Tibial artery (tissue), 4 donors: ENCODE results near the gene KCNF1.

ENCODE experiments used
- DNase-seq, 2 donors: peaks; one replicate each; pipeline ENCODE4 v3.0.0-alpha.2; 2019
- H3K27ac ChIP-seq, 2 donors: fragments of 200-600 bp; sonication (generic) in 1 of 2; 1 replicate in 1 of 2; 2 replicates in 1 of 2; pipeline ENCODE4 v1.5.1; 2018 to 2019; ENCODE audit warnings: mild to moderate bottlenecking in 1 of 2
- H3K27me3 ChIP-seq, 2 donors: fragments of 200-600 bp; sonication (generic) in 1 of 2; one replicate each; pipeline versions ENCODE4 v1.5.1 to v1.6.0; 2016 to 2019
- H3K36me3 ChIP-seq, 3 donors: fragments of 200-600 bp; sonication (generic) in 2 of 3; one replicate each; pipeline ENCODE4 v1.5.1; 2016 to 2019; ENCODE audit warnings: mild to moderate bottlenecking in 2 of 3
- H3K4me1 ChIP-seq, 4 donors: fragments of 200-600 bp; sonication (generic) in 2 of 4; 1 replicate in 3 of 4; 2 replicates in 1 of 4; pipeline ENCODE4 v1.5.1; 2016 to 2019
- H3K4me3 ChIP-seq, 2 donors: fragments of 200-600 bp; sonication (generic) in 1 of 2; 1 replicate in 1 of 2; 2 replicates in 1 of 2; pipeline ENCODE4 v1.5.1; 2018 to 2019; ENCODE audit warnings: mild to moderate bottlenecking in 2 of 2
- H3K9me3 ChIP-seq, 3 donors: fragments of 200-600 bp; sonication (generic) in 1 of 3; one replicate each; pipeline ENCODE4 v1.5.1; 2016 to 2019
- intact Hi-C: fragments of 100-400 bp; cut with DNase I; formaldehyde crosslinking; loops from one replicate; pipeline ENCODE4 v1.15.0; 2023; ENCODE audit warnings: low total_unique reads
- TF ChIP-seq, protein P1 (sequence below), 2 experiments: fragments of 200-600 bp in 1 of 2; fragments of 450-650 bp in 1 of 2; IDR thresholded peaks; one replicate each; pipeline ENCODE4 v1.5.1; 2017 to 2019; ENCODE audit warnings: antibody characterized with exemption in 2 of 2, mild to moderate bottlenecking in 1 of 2, moderate library complexity in 1 of 2

KCNF1 gene

DNA sequence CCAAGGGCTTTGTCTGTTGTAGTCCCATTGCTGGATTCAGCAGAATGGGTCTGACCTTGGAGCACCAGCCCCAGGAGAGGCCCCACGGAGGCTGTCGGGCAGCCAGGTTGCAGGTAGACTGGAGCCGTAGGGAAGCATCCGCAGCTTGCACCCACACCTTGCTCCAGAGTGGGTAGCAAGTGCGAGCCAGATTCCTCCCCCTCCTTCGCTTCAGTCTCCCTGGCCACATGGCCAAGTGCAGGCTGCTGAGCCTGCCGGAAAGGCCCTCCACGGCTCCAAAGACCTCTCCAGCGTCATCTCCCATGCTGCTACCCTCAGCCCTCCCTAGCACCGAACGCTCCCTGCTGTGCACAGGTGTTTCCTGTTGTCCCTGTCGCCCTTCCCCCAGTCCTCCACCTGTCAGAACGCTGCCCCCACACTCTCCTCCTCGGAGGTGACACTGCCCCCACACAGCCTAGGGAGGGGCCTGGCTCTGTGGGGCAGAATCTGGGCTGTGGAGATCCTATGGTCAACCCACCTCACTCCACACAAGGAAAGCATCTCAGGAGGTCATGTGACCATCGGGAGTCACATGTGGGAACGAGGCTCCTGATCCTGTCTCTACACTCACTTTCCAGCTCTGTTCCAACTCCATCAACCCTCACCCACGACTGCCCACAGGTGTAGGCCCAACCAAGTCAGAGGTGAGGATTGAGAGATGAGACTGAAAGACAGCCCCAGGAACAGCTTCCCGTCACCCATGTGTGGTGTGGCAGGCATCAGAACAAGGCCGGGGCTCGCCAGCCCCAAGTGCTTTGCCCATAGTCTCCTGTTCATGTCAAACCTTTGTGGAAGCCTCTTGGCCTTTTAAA, 8.3 kb downstream of the KCNF1 start:
- Histone ChIP-seq H3K4me1 (no peaks in the 10 kb centered on the region), H3K36me3 (no peaks in the 10 kb centered on the region), H3K4me3 (no peak overlapping the region), H3K27me3 (peaks cover 0 to 45% of the 10 kb centered on the region in 2 donors), H3K9me3 (no peaks in the 10 kb centered on the region), H3K27ac (no peak overlapping the region)
- peak in 1 of 2 donors; percentile 47 for DNase-seq
- TF ChIP-seq, protein P1, sequence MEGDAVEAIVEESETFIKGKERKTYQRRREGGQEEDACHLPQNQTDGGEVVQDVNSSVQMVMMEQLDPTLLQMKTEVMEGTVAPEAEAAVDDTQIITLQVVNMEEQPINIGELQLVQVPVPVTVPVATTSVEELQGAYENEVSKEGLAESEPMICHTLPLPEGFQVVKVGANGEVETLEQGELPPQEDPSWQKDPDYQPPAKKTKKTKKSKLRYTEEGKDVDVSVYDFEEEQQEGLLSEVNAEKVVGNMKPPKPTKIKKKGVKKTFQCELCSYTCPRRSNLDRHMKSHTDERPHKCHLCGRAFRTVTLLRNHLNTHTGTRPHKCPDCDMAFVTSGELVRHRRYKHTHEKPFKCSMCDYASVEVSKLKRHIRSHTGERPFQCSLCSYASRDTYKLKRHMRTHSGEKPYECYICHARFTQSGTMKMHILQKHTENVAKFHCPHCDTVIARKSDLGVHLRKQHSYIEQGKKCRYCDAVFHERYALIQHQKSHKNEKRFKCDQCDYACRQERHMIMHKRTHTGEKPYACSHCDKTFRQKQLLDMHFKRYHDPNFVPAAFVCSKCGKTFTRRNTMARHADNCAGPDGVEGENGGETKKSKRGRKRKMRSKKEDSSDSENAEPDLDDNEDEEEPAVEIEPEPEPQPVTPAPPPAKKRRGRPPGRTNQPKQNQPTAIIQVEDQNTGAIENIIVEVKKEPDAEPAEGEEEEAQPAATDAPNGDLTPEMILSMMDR (IDR thresholded peaks at IDR 0.05) = no peak
- intact Hi-C loops = no loop called here

DNA sequence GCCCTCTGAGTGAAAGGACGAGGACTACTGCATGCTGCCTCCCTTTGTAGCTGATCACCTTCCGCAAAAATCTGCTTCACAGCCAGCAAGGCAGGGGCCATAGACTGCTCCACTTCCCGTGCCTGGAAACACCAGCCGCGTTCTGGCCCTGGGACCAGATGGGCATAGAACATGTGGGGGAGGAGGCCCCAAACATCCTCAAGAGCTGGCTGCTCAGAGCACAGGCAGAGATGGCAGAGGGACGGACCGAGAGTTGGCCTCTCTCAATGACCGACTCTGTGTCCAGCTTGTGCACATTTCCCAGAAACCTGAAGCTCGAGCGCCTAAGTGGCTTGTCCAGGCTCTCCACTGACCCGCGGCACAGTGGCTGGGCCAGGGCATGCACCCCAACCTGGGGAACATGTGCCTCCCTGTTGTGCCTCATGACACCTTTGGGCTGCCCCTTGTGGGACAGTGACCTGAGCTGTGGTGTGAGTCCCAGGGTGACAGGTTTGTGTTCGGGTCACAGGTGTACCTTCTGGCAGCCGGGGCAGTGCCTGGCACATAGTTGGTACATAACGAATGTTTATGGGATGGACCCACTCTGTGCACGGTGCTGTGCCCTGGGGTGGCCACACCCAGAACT, 9.1 kb downstream of the KCNF1 start:
- Histone ChIP-seq H3K27ac (no peak overlapping the region), H3K4me3 (no peak overlapping the region), H3K36me3 (no peaks in the 10 kb centered on the region), H3K4me1 (no peaks in the 10 kb centered on the region), H3K9me3 (no peaks in the 10 kb centered on the region), H3K27me3 (peaks cover 0 to 47% of the 10 kb centered on the region in 2 donors)
- intact Hi-C loops = no loop called here
- TF ChIP-seq, protein P1 (IDR thresholded peaks at IDR 0.05) = no peak
- DNase-seq = peak in 1 of 2 donors; percentile 57

DNA sequence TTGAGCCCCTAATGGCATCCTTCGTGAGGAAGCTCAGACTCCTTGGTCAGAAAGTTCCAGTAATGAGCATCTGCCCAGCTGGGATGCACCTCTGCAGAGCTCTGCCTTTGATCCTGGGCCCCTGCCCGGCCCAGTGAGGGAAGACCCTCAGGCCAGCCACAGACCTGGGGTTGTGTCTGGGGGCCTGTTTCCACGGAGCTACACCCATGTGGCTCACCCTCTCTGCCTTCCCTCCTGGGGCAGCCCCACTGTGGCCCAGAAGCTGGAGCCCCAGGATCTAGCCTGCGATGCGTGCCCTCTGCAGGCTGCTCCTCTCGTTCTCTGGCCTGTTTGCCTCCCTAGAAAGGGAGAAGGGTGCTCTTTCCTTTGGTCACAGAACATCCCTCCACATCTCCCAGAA, 9.8 kb downstream of the KCNF1 start:
- Histone ChIP-seq H3K4me3 (no peak overlapping the region), H3K9me3 (no peaks in the 10 kb centered on the region), H3K4me1 (no peaks in the 10 kb centered on the region), H3K36me3 (no peaks in the 10 kb centered on the region), H3K27me3 (peaks cover 0 to 52% of the 10 kb centered on the region in 2 donors), H3K27ac (no peak overlapping the region)
- peak in 1 of 2 donors; percentile 48 for DNase-seq
- intact Hi-C loops = no loop called here
- TF ChIP-seq, protein P1 (IDR thresholded peaks at IDR 0.05) = no peak

DNA sequence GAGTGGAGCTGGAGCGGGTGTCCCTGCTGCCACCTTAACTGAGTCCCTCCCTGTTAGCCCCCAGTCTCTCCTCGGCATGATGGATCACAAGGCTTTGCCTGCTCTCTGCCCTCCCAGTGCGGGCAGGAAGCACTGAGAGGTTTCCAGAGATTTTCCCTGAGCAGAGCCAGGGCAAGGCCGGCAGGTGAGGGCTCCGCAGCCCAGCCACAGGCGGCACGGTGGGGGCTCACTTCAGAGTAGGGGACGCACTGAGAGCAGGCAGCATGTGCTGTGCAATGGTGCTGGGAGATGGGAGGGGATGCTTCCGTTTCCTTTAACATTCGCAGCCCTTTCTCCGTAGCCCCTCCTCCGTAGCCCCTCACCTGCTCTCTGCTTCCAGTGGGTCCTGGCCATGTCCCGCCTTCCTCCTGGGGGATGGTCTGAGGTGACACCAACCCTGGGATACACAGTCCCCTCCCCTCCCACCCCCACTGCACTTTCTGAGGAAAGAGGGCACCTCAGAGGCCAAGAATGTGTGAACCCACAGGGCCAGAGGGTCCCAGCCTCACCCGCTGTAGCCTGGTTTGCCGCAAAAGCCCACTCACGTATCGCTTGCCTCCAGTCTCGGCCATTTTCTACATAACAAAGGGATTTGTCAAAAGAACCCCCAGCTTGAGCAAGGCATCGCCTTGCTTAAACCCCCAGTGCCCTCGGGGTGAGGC, 10.7 kb downstream of the KCNF1 start:
- Histone ChIP-seq H3K4me1 (no peaks in the 10 kb centered on the region), H3K36me3 (no peaks in the 10 kb centered on the region), H3K27me3 (peaks cover 0 to 52% of the 10 kb centered on the region in 2 donors), H3K27ac (no peak overlapping the region), H3K4me3 (no peak overlapping the region), H3K9me3 (no peaks in the 10 kb centered on the region)
- TF ChIP-seq, protein P1 (IDR thresholded peaks at IDR 0.05) = no peak
- intact Hi-C loops = no loop called here
- peak in 1 of 2 donors; percentile 47 for DNase-seq

DNA sequence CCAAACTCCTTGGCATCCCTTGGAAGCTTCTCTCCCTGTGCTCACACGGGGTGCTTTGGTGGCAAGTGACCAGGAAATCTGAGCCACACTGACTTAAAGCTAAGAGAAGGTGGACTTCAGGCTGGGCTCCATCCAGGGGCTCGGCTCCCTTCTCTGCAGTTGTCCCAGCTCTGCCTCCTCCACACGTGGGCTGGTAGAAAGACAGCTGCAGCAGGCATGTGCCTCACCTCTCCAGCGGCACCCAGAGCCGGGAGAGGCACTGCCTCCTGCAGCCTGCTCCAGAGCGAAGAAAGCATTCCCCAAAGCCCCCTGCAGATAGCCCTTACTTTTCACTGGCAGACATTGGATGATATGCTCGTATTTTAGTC, 11.3 kb downstream of the KCNF1 start:
- TF ChIP-seq, protein P1 (IDR thresholded peaks at IDR 0.05) = no peak
- Histone ChIP-seq H3K4me1 (no peaks in the 10 kb centered on the region), H3K27ac (no peak overlapping the region), H3K9me3 (no peaks in the 10 kb centered on the region), H3K4me3 (no peak overlapping the region), H3K36me3 (no peaks in the 10 kb centered on the region), H3K27me3 (peaks cover 0 to 52% of the 10 kb centered on the region in 2 donors)
- intact Hi-C loops = no loop called here
- no peak for DNase-seq
